A549 treated with Hydrocortisone at 1 μM for 4 hours (cell line): Measurements from ENCODE around the gene DEXI. TPM values are rescaled to one million over a fixed set of nuclear protein-coding genes. Genes with fewer than 3 reads are reported as not detected.

Experiments
- total RNA-seq: library from RNA; stranded (reverse); fragments of 200-300 nt; extraction: Qiagen RNA extraction; gene quantifications from 5 replicates; pipeline ENCODE4 v1.2.3, GENCODE V29; 2022

Gene DEXI
- total RNA-seq, result 38.2 to 45.0 TPM (median 42.1 TPM) in 5 replicates

DNA sequence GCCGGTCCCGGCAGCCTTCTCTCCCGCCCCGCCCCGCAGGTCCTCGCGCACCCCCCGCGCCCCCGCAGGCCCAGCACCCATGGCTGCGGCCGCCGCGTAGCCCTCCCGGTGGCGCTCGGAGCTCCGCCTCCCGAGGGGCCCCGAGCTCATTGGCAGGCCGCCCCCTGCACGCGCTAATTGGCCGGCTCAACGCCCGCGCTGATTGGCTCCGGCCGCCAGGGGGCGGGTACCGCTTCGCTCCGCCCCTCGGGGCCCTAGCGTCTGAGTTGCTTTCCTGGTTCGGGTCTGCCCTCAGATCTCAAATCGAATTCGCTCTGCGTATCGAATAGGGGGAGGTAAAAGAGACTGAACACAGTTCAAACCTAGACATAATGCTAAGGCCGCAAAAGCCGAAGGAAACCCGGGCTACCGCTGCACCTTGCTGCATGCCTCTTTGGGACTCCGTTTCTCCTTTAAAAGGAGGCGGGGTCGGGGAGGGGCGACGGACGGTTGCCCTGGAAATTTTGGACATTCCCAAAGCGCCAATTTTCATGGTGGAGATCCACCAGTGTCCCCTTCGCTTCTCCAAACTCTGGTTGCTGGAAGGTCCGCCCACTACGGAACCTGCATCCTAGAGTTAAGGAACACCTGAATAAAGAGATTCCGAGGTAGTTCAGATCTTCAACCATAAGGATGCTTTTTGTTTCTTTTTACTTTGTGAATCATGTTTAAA is at the start of gene DEXI:
DEXI (minus strand) TSS at position 117 of the 712 bp plus-strand sequence. CDS start 463 bp downstream, outside the sequence.

DNA sequence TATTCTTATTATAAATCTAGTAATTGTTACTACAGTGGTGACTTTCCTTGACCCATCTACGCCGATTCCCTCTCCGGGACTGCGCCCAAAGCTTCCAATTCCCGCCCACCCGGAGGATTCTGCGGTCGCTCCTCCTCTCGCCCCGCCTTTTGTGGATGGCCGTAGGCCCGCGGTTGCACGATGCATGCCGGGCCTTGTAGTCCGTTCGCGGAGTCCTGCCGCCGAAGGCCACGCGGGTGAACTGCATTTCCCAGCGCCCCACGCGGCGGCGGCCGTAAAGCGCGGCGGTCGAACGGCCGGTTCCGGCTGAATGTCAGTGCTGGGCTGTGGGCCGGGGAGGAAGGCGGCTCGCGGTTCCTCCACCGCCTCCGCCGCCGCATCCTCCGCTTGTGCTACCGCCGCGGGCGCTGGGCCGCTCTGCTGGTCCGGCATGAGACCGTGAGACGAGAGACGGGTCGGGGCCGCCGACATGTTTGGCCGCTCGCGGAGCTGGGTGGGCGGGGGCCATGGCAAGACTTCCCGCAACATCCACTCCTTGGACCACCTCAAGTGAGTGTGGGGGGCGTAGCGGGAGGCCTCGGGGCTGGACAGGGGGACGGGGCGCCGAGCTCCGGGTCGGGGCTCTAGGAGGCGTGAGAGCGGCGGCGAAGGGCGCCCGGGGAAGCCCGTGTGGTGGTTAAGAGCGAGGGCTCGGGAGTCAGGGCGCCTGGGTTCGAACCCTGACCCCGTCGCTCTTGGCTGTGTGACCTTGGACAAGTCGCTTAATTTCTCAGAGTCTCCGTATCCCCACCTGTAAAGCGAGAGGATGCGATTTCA is 2.2 kb upstream of the DEXI start, which contains the start of gene CLEC16A:
CLEC16A (plus strand) TSS at position 316 of the 816 bp plus-strand sequence; CDS start at position 470, 154 bp downstream.

Other genes with a start within 250 kb of the DEXI start
- 0.08 to 0.17 TPM (median 0.16 TPM) in 3 of 5 replicates, not detected in the others for gene TEKT5, start 247.5 kb downstream of the DEXI start, total RNA-seq
- 43.3 to 47.9 TPM (median 46.8 TPM) in 5 replicates for gene NUBP1, start 198.6 kb downstream of the DEXI start, total RNA-seq
- 0.08 to 0.18 TPM (median 0.13 TPM) in 5 replicates for gene TVP23A, start 123.7 kb downstream of the DEXI start, total RNA-seq
- gene CIITA, start 65.3 kb downstream of the DEXI start, total RNA-seq, result 0.03 to 0.15 TPM (median 0.13 TPM) in 5 replicates
- 9.5 to 12.2 TPM (median 10.6 TPM) in 5 replicates for gene CLEC16A, start 2.1 kb upstream of the DEXI start, total RNA-seq